ENCODE results near the gene USHBP1. TPM values are rescaled to one million over a fixed set of nuclear protein-coding genes. Genes with fewer than 3 reads are reported as not detected.

The USHBP1 gene
- total and polyA plus RNA-seq, 2 donors (not counting 1 experiment from before 2014, with no cell fraction given) = 0.39 TPM; not detected in 1

- peak overlapping the region; percentile 98 for H3K4me2 ChIP-seq (replicated peaks; ENCODE audit: low read depth, low read length, poor library complexity, severe bottlenecking)
- Mint-ChIP-seq H3K27me3 (no peaks in the 10 kb centered on the region), H3K4me1 (peaks cover 10% of the 10 kb centered on the region), H3K4me3 (peak overlapping the region; percentile 80), H3K27ac (no peak overlapping the region), H3K9me3 (ENCODE audit: insufficient read depth) (no peaks in the 10 kb centered on the region)
- H4K20me1 ChIP-seq (ENCODE audit: control insufficient read depth, insufficient read depth, low read length, poor library complexity, severe bottlenecking) = no peaks in the 10 kb centered on the region
- CTCF ChIA-PET = interaction anchor here (0.7 to 2.7 kb wide), 23 partner anchors 8 to 521 kb away, joined by 3 to 19 read pairs (median 6); partner anchors contain the start of genes BABAM1, MRPL34, MVB12A and OCEL1
- ATAC-seq (ENCODE audit: low read depth) (no peak), DNase-seq (peak; percentile 18)
- POLR2A ChIA-PET = interaction anchor here (0.8 to 1.6 kb wide), 6 partner anchors 9 to 47 kb away, joined by 3 to 5 read pairs (median 4); partner anchors contain the start of gene USE1
- peak overlapping the region; percentile 95 for H2AFZ ChIP-seq (ENCODE audit: insufficient read depth, low read depth, low read length, poor library complexity, severe bottlenecking)
- WGBS (ENCODE audit: insufficient coverage) = no CpG with 5 or more reads among the region's 27 CpGs
- peaks cover 7% of the 10 kb centered on the region for H3K79me2 ChIP-seq (ENCODE audit: control insufficient read depth, insufficient read depth, low read length)
- H3K9me3 ChIP-seq (ENCODE audit: control extremely low read depth in 1 of 3, control insufficient read depth in 2 of 3, insufficient read depth in 1 of 3, low read length in 2 of 3) = peaks cover 0 to 4% (median 0%) of the 10 kb centered on the region in 3 donors
- no peaks in the 10 kb centered on the region for H3K36me3 ChIP-seq (replicated peaks in 1 of 2; ENCODE audit: control extremely low read depth in 1 of 2, control insufficient read depth in 1 of 2, extremely low read depth in 1 of 2, insufficient read depth in 2 of 2, low read length in 1 of 2)
- peak overlapping the region in 3 of 5 experiments; percentile 56 to 69 (median 61) for H3K4me3 ChIP-seq (ENCODE audit: control extremely low read depth in 1 of 5, extremely low read depth in 1 of 5, insufficient read depth in 1 of 5, low read depth in 2 of 5, low read length in 4 of 5)
- no peak overlapping the region for H3K27ac ChIP-seq (ENCODE audit: low read length in 2 of 2)
- H3K27me3 ChIP-seq (replicated peaks in 1 of 4; ENCODE audit: control extremely low read depth in 1 of 4, control insufficient read depth in 3 of 4, insufficient read depth in 4 of 4, low read length in 3 of 4) = no peaks in the 10 kb centered on the region
- peak overlapping the region; percentile 70 for H3K9ac ChIP-seq (ENCODE audit: low read length)
- no peak for TF ChIP-seq EZH2 (IDR thresholded peaks at IDR 0.05; ENCODE audit: borderline replicate concordance, insufficient read depth, low read depth, low read length, poor library complexity, severe bottlenecking)
- TF ChIP-seq CTCF (IDR thresholded peaks at IDR 0.05) = no peak
- peaks cover 8 to 11% of the 10 kb centered on the region in 2 donors for H3K4me1 ChIP-seq (ENCODE audit: control insufficient read depth in 2 of 2, insufficient read depth in 2 of 2, low read length in 2 of 2)
- intact Hi-C loops (cut with micrococcal nuclease) = loop anchor here (1.0 kb wide), 3 partner anchors 9 to 21 kb away; partner anchors contain the start of genes NR2F6, OCEL1 and USE1
Measured at GRCh38 chr19:17235971-17236777, 28.4 kb downstream of the USHBP1 start.

Measured in B cell (primary cell).